Thyroid gland (tissue), 4 donors: Measurements from ENCODE around the gene KCNAB2.

Experiments
- POLR2A ChIP-seq, 2 donors: fragments of 450-650 bp; IDR thresholded peaks; one replicate each; pipeline ENCODE4 v1.6.1; 2017; ENCODE audit warnings: antibody characterized with exemption in 2 of 2, mild to moderate bottlenecking in 2 of 2, moderate library complexity in 1 of 2
- TF ChIP-seq, protein P1 (sequence below), 6 experiments: fragments of 200-600 bp in 3 of 6; fragments of 450-650 bp in 3 of 6; sonication (generic) in 3 of 6; IDR thresholded peaks; one replicate each; pipeline ENCODE4 v1.5.1; 2016 to 2019; ENCODE audit warnings: antibody characterized with exemption in 6 of 6, mild to moderate bottlenecking in 2 of 6, inconsistent platforms in 1 of 6, moderate library complexity in 1 of 6

- TF ChIP-seq, protein P1, sequence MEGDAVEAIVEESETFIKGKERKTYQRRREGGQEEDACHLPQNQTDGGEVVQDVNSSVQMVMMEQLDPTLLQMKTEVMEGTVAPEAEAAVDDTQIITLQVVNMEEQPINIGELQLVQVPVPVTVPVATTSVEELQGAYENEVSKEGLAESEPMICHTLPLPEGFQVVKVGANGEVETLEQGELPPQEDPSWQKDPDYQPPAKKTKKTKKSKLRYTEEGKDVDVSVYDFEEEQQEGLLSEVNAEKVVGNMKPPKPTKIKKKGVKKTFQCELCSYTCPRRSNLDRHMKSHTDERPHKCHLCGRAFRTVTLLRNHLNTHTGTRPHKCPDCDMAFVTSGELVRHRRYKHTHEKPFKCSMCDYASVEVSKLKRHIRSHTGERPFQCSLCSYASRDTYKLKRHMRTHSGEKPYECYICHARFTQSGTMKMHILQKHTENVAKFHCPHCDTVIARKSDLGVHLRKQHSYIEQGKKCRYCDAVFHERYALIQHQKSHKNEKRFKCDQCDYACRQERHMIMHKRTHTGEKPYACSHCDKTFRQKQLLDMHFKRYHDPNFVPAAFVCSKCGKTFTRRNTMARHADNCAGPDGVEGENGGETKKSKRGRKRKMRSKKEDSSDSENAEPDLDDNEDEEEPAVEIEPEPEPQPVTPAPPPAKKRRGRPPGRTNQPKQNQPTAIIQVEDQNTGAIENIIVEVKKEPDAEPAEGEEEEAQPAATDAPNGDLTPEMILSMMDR (IDR thresholded peaks at IDR 0.05), result no peak
- TF ChIP-seq POLR2A (IDR thresholded peaks at IDR 0.05), result no peak
Observed at GRCh38 chr1:6084781-6085495, 39.2 kb downstream of the KCNAB2 start.
